SK-N-MC (cell line): ENCODE data around the gene ATP1A1.

Experiments
- DNase-seq: peaks from one replicate; pipeline ENCODE4 v3.0.0-alpha.2; 2011; ENCODE audit warnings: low read depth, low spot score
- H3K27ac ChIP-seq: fragments of 200-600 bp; sonication (generic); 2 replicates; pipeline ENCODE4 v1.5.1; 2016; ENCODE audit warnings: mixed run types
- H3K36me3 ChIP-seq: fragments of 200-600 bp; sonication (generic); 2 replicates; pipeline ENCODE4 v1.6.1; 2017; ENCODE audit warnings: antibody characterized with exemption, low read length, mixed read lengths; ENCODE audit not compliant: insufficient read depth
- H3K4me3 ChIP-seq: fragments of 200-600 bp; sonication (generic); 2 replicates; pipeline ENCODE4 v1.5.1; 2016
- H3K9ac ChIP-seq: fragments of 200-600 bp; sonication (generic); 2 replicates; pipeline ENCODE4 v1.8.0; 2017; ENCODE audit warnings: mixed run types, mixed read lengths; ENCODE audit not compliant: insufficient read length
- H3K9me3 ChIP-seq: fragments of 200-600 bp; sonication (generic); 2 replicates; pipeline ENCODE4 v1.6.1; 2017; ENCODE audit warnings: low read depth, mild to moderate bottlenecking, antibody characterized with exemption, low read length, moderate library complexity, mixed read lengths
- EZH2 ChIP-seq: fragments of 200-600 bp; sonication (generic); IDR thresholded peaks from one replicate; pipeline ENCODE4 v1.6.1; 2017; ENCODE audit warnings: antibody characterized with exemption
- FOXP2 ChIP-seq: optimal IDR thresholded peaks from 2 replicates; pipeline ENCODE3; 2011; ENCODE audit warnings: mild to moderate bottlenecking, moderate library complexity; ENCODE audit not compliant: insufficient read depth; ENCODE audit errors: extremely low read length, control extremely low read depth
- POLR2AphosphoS5 ChIP-seq: IDR thresholded peaks from 2 replicates; pipeline ENCODE4 v1.6.1; 2012; ENCODE audit warnings: mild to moderate bottlenecking, low read depth, low read length, borderline replicate concordance

The ATP1A1 gene

DNA sequence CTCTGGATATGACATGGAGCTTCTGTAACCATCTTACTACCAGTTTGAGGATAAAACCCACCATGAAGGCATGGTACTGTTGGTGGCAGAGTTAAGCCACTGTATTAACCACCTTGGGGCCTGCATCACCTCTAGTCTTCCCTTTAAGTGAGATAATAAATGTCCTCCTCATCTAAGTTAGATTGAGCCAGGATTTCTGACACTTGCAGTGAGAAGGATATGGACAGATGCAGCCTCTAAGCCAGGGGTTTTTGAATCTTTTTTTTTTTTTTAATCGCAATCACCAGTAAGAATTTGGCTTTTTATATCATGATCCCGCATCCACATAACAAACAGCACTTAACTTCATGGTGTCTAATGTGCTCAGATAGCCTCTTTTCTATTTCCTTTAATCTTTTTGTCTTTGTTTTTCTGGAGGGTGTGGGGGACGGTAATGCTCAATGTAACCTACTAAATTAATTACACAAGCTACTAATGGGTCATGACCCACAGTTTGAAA is 42.2 kb downstream of the ATP1A1 start:
- Histone ChIP-seq H3K9me3 (no peaks in the 10 kb centered on the region), H3K9ac (no peak overlapping the region), H3K36me3 (peaks cover 3% of the 10 kb centered on the region; the same call in 1 of the 2 replicates), H3K4me3 (no peak overlapping the region), H3K27ac (no peak overlapping the region)
- no peak for DNase-seq
- TF ChIP-seq POLR2AphosphoS5 (no peak), EZH2 (no peak), FOXP2 (no peak)

DNA sequence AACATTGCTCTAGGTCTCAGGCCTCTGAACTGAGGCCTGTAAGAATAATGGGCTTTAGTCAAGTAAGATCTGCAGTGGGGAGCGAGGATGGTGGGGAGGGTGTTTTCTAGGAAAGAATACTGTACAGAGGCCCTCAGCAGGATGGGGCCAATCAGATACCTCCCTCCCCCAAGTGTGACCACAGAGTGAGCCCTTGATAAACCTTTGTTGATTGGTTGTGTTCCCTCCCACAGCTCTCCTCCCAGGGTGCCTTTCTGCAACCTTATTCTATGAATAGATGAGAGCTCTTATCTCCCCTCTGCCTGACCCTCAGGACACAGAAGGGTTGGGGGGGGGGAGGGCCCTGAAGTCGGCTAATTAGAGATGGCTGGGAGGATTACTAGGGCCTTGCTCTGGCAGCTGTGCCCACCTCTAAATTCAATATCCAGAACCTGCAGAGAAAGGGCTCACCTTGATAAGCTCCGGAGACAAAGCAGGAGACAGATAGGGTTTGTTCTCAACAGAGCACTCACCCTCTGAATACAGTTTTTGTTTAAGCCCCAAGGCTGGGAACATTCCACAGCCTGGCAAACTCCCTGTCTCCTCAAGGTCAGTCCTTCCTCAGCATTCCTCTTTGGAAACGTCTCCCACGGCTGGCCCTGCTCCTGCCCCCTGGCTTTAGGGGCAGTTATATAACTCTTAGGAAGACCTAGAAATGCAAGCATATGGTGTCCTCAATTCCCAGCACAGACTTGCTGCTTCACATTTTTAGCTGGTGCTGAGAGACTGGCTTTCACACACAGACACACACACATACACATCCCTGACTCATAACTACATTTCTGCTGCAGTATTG is 42.9 kb downstream of the ATP1A1 start:
- no peak for DNase-seq
- H3K9me3 ChIP-seq = no peaks in the 10 kb centered on the region
- no peak overlapping the region for H3K27ac ChIP-seq
- no peaks in the 10 kb centered on the region for H3K36me3 ChIP-seq
- H3K9ac ChIP-seq = peak overlapping the region; percentile 1
- TF ChIP-seq FOXP2 = no peak
- no peak for TF ChIP-seq POLR2AphosphoS5
- no peak for TF ChIP-seq EZH2
- H3K4me3 ChIP-seq = no peak overlapping the region

DNA sequence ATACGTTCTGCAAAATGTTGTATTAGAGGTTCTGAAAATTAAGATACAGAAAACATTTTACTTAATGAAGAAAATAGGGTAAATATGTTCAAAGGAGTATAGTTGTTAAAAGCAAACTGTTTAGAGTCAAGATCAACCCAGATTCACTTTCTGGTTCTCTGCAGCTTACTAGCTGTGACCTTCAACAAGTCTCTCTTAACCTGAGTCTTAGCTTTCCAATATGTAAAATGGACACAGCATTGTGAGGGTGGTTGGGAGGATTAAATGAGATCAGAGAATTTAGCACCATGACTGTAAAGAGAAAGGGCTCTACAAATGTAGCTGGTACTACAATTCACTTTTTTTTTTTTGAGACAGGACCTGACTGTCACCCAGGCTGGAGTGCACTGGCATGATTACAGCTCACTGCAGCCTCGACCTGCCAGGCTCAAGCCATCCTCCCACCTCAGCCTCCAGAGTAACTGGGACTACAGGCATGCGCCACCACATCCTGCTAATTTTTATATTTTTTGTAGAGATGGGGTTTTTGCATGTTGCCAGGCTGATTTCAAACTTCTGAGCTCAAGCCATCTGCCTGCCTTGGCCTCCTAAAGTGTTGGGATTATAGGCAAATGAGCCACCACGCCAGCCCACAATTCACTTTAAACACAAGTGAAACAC is 43.9 kb downstream of the ATP1A1 start:
- no peaks in the 10 kb centered on the region for H3K9me3 ChIP-seq
- H3K9ac ChIP-seq = no peak overlapping the region
- DNase-seq = no peak
- no peak overlapping the region for H3K4me3 ChIP-seq
- no peak for TF ChIP-seq FOXP2
- no peak for TF ChIP-seq EZH2
- no peak for TF ChIP-seq POLR2AphosphoS5
- H3K36me3 ChIP-seq = no peaks in the 10 kb centered on the region
- no peak overlapping the region for H3K27ac ChIP-seq

DNA sequence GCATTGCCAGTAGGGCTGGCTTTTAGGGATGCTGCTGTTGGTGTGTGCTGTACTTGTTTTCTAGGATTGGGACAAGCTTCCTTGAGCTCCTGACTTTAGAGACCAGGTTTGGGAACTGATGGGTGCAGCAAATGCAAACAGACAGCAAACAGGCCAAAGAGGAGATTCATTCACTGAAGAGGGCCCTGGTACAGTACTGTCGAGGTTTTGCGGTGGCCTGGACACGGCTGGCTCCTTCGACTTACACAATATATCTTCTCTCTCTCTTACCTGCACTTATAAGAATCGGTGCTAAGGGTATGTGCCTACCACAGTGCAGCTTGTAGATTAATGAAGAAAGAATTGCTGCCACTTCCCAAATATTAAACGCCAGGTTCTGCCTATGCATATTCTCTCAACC is 44.6 kb downstream of the ATP1A1 start:
- Histone ChIP-seq H3K27ac (no peak overlapping the region), H3K4me3 (peak overlapping the region; percentile 60), H3K9ac (no peak overlapping the region), H3K9me3 (no peaks in the 10 kb centered on the region), H3K36me3 (no peaks in the 10 kb centered on the region)
- no peak for DNase-seq
- TF ChIP-seq EZH2 (no peak), POLR2AphosphoS5 (no peak), FOXP2 (no peak)

DNA sequence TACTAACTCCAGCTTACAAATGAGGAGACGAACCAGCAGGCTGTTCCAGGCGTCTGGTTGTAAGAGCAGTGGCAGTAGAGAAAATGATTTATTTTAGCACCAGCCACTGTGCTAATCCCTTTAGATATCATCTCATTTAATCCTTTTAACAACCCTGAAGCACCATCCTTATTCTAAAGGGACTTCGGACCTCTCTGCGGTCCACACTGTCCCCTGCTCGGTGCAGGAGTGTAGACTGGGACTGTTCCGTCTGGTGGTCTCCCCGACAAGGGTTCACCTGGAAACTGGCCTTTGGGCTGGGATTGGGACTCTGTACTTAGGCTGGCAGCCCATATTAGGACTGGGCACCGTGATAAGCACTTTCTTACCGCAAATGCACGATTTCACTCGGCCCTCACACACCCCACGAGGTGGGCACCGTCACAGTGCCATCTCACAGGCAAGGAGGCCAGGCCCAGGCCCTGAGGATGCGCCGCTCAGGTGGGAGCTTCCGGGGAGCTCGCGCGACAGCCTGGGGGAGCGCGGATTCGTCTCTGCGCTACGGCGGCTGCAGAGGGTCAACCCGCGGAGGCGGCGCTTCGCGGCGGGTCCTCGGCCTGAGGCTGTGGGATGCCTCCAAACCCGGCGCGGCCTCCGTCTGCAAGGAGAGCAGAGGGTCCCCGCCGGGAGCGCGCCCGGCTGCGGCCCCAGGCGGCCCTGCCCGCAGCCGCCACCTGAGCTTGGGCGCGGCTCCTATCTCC is 45.2 kb downstream of the ATP1A1 start:
- Histone ChIP-seq H3K9ac (peak overlapping the region; percentile 46), H3K36me3 (no peaks in the 10 kb centered on the region), H3K9me3 (no peaks in the 10 kb centered on the region), H3K27ac (no peak overlapping the region), H3K4me3 (peak overlapping the region; percentile 60)
- TF ChIP-seq POLR2AphosphoS5 = peak; percentile 56
- no peak for TF ChIP-seq FOXP2
- DNase-seq = no peak

DNA sequence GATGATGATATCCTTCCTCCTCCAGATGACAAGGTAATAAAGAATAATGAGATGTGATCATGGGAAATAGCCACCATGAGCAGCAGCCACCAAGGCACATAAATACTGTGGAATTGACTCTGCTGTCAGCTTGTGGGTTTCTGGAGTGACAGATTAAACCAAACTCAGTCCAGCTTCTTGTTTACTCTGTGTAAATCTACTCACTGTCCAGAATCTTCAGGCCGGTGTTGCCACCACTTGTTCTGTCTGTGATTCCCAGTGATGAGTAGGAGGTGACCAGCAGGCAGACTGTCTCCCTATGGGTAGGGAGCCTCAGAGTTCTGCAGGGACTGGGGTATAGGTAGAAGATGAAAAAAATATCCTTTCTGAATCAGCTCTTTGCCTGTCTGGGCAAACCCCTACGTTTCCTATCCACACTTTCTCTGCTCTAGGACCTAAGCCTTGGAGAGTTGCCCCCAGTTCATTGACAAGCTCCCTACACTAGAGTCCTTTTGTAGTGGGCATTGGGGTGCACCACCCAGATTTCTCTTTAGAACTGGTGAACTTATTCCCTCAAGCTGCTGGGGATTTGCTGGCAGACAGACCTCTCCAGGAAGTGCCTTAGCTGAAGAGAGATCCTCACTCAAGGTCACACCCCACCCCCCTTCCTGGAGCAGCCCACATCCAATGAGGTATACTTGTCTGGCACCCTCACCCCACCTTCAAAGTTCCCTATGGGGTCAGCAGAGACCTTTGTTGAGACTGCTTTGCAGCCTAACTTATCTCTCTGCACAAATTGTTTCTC is 47.6 kb downstream of the ATP1A1 start:
- DNase-seq = no peak
- H3K9me3 ChIP-seq = no peaks in the 10 kb centered on the region
- H3K9ac ChIP-seq = no peak overlapping the region
- TF ChIP-seq POLR2AphosphoS5 = no peak
- no peak for TF ChIP-seq FOXP2
- TF ChIP-seq EZH2 = no peak
- no peaks in the 10 kb centered on the region for H3K36me3 ChIP-seq
- no peak overlapping the region for H3K4me3 ChIP-seq
- no peak overlapping the region for H3K27ac ChIP-seq

DNA sequence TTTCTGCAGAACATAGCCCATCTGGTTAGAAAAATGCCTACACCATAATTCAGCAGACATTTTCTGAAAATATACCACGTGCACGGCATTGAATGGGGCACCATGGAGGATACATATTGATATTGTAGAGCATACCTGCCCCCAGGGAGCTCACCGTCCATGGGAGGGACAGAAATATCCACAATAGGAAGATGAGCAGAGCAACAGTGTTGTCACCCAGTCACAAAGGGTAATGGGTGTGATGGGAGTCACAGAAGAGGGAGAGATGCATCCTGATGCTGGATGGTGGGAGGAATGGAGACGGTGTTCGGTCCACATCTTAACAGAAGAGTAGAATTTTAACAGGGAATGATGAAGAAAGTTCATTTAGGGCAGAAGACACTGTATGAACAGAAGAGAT is 51.4 kb downstream of the ATP1A1 start:
- Histone ChIP-seq H3K9me3 (no peaks in the 10 kb centered on the region), H3K36me3 (no peaks in the 10 kb centered on the region), H3K4me3 (no peak overlapping the region), H3K27ac (no peak overlapping the region), H3K9ac (no peak overlapping the region)
- no peak for DNase-seq
- TF ChIP-seq EZH2 (no peak), POLR2AphosphoS5 (no peak), FOXP2 (no peak)
